GM13977 (cell line): ENCODE measurements around the gene GRM4.

Source experiments
- DNase-seq: peaks from one replicate; pipeline ENCODE4 v3.0.0; 2012; ENCODE audit warnings: low spot score
- CTCF ChIP-seq: IDR thresholded peaks from 2 replicates; pipeline ENCODE4 v1.5.1; 2012; ENCODE audit warnings: mild to moderate bottlenecking, control low read depth; ENCODE audit not compliant: insufficient read depth; ENCODE audit errors: extremely low read depth, missing control alignments
- in situ Hi-C: fragments of 300-500 bp; cut with MboI; formaldehyde crosslinking; loops from one replicate; pipeline ENCODE4 v1.12.0; 2022; ENCODE audit warnings: low sequenced_read_pairs, low pct_unique_long_range_greater_than_20kb, mixed read lengths, inconsistent platforms; ENCODE audit not compliant: unreplicated experiment

GRM4 gene

GRCh38 chr6:33995309-33996119 lies 150.4 kb downstream of the GRM4 start:
- TF ChIP-seq CTCF, result no peak
- DNase-seq, result no peak
- in situ Hi-C loops, result no loop called here

- in situ Hi-C loops, result no loop called here
- DNase-seq, result no peak
- no peak for TF ChIP-seq CTCF
Measured at GRCh38 chr6:33994472-33995308, 151.2 kb downstream of the GRM4 start.

GRCh38 chr6:33993653-33994471 lies 152.0 kb downstream of the GRM4 start:
- no peak for DNase-seq
- in situ Hi-C loops, result no loop called here
- no peak for TF ChIP-seq CTCF

- TF ChIP-seq CTCF, result no peak
- in situ Hi-C loops, result no loop called here
- DNase-seq, result no peak
Measured at GRCh38 chr6:33993091-33993490, 152.8 kb downstream of the GRM4 start.

GRCh38 chr6:33992191-33992590 lies 153.7 kb downstream of the GRM4 start:
- TF ChIP-seq CTCF, result no peak
- no peak for DNase-seq
- in situ Hi-C loops, result no loop called here

- in situ Hi-C loops, result no loop called here
- no peak for TF ChIP-seq CTCF
- DNase-seq, result no peak
Measured at GRCh38 chr6:33991610-33992009, 154.3 kb downstream of the GRM4 start.
